Retinal pigment epithelial cell (primary cell): ENCODE data around the gene CXorf49.

Experiments used
- DNase-seq: peaks from one replicate; pipeline ENCODE4 v3.0.0-alpha.2; 2010; ENCODE audit warnings: low read depth
- H3K4me3 ChIP-seq: 2 replicates; pipeline ENCODE4 v1.5.1; 2011; ENCODE audit warnings: mild to moderate bottlenecking, low read length, control low read depth, moderate library complexity
- TF ChIP-seq, protein P1 (sequence below): conservative IDR thresholded peaks from 2 replicates; pipeline ENCODE4 v1.5.1; 2011; ENCODE audit warnings: low read depth, low read length, control low read depth, inconsistent platforms

Gene CXorf49

DNA sequence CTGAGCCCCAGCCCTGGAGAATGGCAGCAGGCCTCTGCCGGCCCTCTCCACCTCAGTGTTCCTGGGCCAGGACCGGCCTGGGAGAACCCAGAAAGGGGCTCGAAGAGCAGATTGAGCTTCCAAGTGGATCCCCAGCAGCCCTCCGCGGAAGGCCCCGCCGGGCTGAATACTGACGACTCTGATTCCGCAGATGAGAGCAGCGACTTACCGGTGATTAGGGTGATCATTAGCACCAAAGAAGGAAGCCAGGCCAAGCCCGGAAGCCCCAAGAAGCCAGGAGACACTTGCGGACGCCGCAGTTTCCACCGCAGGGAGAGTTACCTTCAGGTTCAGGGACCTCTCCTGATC is 49.9 kb downstream of the CXorf49 start:
- no peak overlapping the region for H3K4me3 ChIP-seq
- no peak for DNase-seq
- TF ChIP-seq, protein P1, sequence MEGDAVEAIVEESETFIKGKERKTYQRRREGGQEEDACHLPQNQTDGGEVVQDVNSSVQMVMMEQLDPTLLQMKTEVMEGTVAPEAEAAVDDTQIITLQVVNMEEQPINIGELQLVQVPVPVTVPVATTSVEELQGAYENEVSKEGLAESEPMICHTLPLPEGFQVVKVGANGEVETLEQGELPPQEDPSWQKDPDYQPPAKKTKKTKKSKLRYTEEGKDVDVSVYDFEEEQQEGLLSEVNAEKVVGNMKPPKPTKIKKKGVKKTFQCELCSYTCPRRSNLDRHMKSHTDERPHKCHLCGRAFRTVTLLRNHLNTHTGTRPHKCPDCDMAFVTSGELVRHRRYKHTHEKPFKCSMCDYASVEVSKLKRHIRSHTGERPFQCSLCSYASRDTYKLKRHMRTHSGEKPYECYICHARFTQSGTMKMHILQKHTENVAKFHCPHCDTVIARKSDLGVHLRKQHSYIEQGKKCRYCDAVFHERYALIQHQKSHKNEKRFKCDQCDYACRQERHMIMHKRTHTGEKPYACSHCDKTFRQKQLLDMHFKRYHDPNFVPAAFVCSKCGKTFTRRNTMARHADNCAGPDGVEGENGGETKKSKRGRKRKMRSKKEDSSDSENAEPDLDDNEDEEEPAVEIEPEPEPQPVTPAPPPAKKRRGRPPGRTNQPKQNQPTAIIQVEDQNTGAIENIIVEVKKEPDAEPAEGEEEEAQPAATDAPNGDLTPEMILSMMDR = no peak

DNA sequence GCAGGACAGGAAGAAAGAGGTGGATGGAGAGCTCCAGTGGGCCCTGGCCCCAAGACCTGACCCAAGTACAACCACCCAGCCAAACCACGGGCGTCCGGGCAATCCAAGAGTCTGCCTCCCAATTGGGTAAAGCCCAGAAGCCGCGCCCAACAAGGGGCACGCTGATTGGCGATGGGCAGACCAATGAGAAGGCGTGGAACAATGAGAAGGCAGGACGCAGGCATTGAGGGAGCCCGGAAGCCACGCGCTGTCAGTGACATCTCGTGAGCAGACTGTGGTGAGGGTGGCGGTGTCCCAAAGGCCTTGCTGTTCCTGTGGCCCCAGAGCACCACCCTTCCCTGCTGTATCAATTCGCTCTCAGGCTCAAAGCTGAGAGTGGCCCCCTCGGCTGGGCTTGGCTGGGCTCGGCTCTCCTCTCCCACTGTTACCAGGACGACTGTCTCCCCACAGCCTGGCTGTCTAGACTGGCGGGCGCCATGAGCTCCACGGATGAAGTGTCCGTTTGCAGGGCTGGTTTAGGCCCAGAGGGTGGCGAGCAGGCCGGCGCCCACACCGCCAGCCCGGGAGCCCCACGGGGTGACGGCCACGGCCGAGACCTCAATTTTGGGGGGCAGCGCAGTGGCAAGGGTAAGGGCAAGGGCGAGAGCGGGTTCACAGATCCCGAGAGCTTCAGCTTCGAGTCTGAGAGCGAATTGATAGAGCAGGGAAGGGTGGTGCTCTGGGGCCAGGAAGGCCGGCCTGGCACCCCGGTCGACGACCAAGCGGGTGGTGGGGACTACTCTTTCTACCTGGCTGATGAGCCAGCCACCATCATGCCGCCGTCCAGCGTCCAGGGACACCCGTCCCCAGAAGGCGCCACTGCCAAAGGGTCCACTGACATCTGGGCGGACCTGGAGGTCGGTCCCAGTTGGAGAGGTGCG is 50.5 kb downstream of the CXorf49 start, which contains the start of gene LOC101059915:
Gene LOC101059915, plus strand, starts transcription at position 219 of the 920 bp plus-strand sequence.
- TF ChIP-seq, protein P1 = no peak
- H3K4me3 ChIP-seq = no peak within 1 kb of the TSS
- no peak for DNase-seq

DNA sequence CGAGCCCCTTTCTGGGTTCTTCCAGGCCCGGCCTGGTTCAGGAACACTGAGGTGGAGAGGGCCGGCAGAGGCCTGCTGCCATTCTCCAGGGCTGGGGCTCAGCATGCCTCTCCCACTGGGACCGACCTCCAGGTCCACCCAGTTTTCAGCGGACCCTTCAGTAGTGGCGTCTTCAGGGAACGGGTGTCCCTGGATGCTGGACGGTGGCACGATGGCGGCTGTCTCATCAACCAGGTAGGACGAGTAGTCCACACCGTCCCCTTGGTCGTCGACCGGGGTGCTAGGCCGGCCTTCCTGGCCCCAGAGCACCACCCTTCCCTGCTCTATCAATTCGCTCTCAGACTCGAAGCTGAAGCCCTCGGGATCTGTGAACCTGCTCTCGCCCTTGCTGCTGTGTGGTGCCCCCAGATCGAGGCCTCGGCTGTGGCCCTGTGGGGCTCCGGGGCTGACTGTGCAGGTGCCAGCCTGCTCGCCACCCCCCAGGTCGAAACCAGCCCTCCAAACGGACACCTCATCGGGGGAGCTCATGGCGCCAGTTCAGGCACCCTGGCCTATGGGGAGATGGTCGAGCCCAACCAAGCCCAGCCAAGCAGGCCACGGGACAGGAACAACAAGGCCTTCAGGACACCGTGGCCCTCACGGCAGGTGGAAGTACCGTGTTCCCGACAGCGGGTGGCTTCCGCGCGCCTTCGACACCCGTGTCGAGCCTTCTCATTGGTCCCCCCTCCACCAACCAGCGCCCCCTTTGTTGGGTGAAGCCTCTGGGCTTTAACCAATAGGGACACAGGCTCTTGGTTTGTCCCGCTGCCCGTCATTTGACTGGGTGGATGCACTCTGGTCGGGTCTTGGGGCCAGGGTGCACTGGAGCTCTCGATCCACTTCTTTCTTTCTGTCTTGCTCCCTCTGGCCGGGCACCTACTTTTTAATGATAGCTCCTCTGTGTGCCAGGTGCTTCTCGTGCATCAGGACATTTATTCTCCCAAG is 51.6 kb downstream of the CXorf49 start:
- TF ChIP-seq, protein P1 = no peak
- no peak for DNase-seq
- no peak overlapping the region for H3K4me3 ChIP-seq

DNA sequence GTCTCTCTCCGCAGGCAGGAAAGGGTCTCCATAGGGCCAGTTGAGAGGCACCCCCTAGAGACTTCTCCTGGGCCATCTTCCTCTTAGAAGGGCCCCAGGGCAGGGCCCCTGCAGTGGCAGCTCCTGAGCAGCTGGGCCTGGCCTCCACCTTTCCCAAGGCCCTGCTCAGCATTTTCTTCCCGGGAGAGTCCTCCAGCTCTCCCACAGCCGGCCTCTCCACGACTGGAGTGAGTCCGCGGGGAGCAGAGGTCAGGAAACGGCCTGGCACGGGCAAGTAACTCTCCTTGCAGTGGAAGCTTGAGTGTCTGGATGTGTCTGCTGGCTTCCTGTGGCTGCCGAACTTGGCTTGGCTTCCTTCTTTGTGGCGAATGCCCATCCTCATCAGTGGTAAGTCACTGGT is 52.3 kb downstream of the CXorf49 start:
- no peak for DNase-seq
- no peak overlapping the region for H3K4me3 ChIP-seq
- TF ChIP-seq, protein P1 = no peak

DNA sequence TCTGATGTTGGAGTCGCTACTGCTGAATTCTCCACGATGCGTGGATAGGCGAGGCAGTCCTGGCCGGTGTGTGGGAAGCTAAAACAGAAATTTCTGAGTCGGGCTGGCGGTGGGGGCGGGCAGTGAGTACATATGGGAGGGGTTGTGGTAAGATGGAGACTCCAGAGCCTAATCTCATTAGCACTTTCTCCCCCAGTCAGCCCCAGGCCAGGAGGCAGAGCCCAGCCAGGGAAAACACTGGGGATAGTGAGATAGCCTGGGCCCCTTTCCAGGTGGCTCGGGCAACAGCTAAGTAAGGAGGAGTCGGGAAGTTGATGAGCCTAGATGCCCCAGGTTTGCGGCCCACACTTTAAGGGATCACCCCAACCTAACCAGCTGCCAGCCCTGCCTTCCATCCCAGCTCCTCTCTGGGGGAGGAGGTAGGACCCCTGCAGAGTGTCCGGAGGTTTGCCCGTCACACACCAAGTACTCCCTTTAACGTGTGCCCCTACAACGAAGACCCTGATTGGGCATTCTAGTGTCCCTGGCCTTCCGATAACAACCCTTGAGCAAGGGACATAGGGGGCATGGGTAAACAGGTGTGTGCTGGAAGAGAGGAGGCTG is 53.1 kb downstream of the CXorf49 start:
- TF ChIP-seq, protein P1 = no peak
- no peak overlapping the region for H3K4me3 ChIP-seq
- no peak for DNase-seq
